ENCODE measurements around the gene SRGAP3.

- no peak for TF ChIP-seq CTCF (IDR thresholded peaks at IDR 0.05)
- TF ChIP-seq POLR2A (IDR thresholded peaks at IDR 0.05), result no peak
Measured at GRCh38 chr3:9266716-9267115, 17.3 kb upstream of the SRGAP3 start.

All from uterus (tissue), 2 donors.